Stimulated activated CD4-positive, alpha-beta T cell treated with anti-CD3 and anti-CD28 coated beads, Interleukin-1b, Interleukin-23, amount 100 ng/mL, for 24 hours (primary cell): ENCODE measurements around the gene B3GAT1.
"Not testable (repeated sequence)": the region's sequence is repeated elsewhere in the genome, so short reads cannot be mapped to it uniquely, and the experiment has no call there.

Experiments used
- DNase-seq, 4 experiments: peaks; one replicate each; pipeline ENCODE4 v3.0.0-alpha.2; 2020; ENCODE audit warnings: low read depth in 4 of 4, low spot score in 1 of 4

B3GAT1 gene

DNA sequence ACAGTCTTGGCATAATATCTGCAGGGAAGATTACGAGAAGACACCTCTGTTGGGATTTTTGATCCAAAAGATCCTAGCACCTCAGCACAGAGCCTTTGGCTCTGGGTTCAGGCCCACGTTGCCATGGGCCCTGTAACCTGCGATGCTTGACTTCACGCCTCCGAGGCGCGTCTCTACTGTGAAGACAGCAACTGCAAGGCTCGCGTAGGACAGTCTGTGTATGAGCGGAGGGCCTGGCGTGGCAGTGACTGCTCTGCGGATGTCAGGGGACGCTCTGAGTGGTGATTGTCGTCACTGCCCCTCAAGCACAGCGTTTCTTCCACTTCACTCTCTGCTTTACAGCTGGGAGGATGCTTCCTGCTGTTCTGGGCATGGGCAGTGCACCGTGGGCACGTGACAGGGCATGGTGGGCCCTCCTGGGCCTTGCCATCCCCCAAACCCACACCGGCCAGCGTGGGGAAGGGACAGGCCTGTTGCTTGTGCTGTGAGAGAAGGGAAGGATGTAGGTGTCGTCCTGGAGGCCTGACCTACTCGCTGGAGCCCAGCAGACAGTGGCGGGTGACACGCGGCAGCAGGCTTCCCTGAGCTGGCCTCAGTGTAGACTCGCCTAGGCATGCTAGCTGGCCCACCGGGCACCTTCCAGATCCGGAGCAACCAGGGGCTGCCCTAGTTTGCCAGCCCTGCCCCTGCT is 53.7 kb downstream of the B3GAT1 start:
- no peak for DNase-seq

DNA sequence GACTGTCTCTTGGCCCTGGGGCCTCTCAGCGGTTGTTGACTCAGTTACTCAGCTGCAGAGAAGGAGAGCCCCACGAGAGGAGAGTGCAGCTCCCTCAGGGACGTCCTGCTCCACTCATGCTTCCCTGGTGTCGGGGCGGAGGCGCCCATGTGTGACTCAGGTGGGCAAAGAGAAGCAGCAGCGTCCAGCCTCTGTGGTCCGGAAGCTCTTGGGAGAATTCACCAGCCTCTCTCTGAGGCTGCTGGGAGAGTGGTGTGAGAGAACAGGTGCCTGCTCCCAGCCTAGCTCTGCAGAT is 54.5 kb downstream of the B3GAT1 start:
- no peak for DNase-seq

DNA sequence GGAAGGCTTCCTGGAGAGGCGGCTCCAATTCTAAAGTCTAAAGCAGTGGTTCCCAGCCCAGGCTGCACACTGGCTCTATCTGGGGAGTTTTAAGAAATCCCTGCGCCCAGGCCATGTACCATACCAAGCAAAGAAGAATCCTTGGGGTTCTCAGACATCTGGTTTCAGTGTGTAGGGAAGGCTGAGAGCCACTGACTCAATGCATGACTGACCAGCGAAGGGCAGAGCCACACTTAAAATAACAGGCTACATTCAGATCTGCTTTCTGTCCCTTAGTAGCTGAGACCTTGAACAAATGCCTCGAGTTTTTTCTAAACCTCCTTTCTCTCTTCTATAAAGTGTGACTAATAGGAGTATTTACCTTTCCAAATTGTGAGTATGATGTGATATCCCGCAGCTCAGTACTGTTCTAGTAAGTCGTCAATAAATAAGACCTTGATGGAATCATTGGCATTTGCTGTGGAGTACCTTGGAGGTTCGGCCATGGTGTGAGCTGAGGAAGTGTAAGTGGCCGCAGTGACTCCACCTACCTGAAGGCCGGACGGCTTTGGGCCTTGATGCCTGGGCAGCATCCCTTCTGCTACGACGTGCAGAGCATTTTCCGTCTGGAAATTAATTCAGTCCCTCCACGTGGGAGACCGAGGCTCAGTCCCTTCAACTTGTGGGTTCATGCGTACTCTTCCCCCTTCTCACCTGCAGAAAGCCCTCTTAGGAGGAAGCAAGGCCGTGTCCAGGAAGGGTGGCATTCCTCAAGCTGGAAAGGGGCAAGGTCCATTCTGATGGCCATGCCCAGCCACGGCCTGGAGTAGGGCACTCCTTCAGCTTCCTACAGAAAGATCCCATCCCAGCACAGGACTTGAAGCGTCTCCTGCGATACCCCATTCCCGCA is 55.1 kb downstream of the B3GAT1 start:
- no peak for DNase-seq

DNA sequence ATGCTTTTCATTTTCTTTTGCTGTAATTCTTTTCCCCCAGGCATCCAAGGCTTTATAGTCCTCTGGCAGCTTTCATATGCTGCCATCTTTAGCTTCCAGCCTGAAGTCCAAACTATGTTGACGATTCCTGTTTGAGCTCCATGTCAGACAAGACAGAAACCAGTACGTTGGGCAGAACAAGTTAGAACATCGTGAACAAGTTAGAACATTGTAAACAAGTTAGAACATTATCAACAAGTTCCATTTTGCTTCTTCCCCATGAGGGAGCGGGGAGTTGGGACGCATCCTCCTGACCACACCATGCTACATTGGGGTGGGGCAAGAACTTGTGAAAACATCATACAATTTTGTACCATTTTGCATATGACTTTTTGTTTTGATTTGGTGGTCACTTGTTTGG is 56.4 kb downstream of the B3GAT1 start:
- no peak for DNase-seq

DNA sequence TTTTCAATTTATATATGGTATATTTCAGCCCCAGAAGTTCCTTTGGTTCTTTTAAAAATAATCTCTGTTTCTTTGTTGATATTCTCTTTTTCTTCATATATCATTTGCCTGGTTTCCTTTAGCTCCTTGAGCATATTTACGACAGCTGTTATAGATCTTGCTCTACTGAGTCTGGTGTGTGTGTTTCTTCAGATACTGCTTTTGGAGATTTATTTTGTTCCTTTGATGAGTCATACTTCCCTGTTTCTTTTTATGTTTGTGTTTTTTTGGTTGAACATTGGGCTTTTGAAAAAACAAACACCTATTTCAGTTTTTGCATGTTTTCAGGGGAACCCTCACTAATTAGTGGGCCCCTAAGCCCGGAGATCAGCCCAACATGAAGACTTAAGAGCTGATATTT is 56.9 kb downstream of the B3GAT1 start:
- no peak for DNase-seq

DNA sequence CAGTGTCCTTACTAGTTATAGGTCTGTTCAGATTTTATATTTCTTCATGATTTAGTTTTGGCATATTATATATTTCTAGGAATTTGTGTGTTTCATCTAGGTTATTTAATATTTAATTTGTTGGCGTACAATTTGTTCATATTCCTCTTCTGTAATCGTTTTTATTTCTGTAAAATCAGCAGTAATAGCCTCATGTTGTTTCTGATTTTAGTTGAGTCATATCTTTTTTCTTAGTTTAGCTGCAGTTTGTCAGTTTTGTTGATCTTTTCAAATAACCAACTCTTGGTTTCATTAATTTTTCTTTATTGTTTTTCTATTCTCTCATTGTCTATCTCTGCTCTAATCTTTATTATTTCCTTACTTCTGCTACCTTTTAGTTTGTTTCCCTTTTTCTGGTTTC is 59.9 kb downstream of the B3GAT1 start:
- DNase-seq, result no peak

DNA sequence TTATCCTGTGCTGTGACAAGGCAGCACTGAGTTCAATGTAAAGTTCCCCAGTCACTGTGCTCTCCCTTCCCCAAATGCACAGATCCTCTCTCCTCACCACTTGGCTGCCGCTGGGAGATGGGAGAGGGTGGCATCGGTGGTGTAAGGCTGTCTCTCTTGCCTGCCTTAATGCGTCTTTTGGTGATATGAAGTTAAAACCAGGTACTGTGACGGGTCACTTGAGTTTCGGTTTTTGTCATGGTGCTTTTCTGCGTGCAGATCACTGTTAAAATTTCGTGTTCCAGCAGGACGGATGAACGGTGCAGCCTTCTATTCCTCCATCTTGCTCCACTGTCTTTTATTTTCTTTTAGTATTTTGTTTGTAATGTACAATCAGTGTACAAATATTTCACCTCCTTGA is 61.7 kb downstream of the B3GAT1 start:
- no peak for DNase-seq

DNA sequence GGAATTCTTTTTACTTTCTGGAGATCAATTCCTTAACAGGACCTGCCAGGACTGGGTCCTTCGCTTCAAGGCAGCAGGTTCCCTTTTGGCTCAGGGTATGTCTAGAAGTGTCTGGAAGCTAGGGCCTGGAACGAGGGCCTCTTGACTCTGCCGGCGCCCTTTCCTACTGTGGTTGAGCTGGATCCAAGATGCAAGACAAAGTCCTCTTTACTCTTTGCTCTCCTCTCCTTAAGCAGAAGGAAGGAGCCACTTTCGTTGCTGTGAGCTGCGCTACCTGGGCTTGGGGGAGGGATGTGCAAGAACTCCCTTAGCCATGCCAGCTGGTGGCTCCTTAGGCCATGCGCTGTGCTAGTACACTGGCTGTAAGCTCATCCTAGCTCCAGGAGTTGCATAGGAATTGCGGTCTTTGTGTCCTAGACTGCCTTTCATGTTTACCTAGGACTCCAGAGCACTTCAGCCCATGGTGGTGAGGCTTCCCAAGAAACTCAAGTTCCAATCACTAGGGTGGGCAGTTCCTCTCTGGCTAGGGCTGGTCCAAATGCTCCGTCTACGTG is 62.2 kb downstream of the B3GAT1 start:
- DNase-seq, result no peak

DNA sequence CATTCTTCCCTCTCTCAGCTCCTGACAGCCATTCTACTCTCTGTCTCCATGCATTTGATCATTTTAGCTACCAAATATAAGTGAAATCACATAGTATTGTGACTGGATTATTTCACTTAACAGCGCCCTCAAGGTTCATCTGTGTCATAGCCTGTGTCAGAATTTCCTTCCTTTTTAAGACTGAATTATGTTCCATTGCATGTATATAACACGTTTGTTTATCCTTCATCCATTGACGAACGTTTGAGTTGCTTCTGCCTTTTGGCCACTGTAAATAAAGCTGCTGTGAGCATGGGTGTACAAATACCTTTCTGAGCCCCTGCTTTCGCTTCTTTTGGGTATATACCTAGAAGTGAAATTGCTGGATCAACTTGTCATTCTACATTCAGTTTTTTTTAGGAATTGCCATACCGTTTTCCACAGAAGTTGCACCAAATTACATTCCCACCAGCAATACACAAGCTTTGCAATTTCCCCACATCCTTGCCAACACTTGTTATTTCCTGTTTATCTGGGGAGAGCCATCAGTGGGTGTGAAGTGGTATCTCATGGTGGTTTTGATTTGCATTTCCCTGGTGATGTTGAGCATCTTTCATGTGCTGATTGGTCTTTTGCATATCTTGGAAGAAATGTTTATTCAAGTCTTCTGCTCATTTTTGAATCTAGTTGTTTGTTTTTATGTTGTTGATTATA is 62.8 kb downstream of the B3GAT1 start:
- no peak for DNase-seq

DNA sequence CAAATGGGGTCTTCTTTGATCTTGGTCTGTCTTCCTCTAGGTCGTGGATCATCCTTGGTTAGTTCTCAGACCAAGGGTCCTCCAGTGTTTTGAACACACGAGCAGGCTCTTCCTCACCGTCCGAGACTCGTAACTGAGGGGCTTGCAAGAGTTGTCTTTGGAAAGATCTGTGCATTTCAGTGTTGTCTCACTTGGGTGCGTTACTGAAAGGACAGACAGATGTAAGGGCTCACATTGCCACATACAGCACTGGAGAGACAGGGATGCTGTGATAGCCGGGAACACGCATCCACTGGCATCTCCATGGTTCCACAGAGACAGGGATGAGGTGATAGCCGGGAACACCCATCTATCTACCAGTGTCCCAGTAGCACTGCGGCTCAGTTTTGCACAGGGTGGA is 64.6 kb downstream of the B3GAT1 start:
- no peak for DNase-seq

DNA sequence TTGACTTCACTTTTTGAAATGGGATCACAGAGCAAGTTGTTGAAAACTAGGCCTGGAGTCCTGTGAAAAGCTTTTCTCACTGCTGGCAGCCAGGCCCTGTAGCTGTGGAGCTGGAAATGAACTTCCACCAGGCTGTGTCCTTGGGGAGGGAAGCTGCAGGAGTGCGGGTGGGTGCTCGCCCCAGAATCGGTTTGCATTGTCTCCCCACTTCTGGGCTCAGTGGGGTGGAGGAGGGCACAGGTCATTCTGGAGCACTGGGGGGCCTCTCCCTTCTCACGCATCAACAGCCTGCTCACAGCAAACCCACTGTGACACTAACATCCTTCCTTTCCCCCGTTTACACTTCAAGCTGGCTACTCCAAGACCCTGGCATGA is 65.1 kb downstream of the B3GAT1 start:
- DNase-seq, result no peak

DNA sequence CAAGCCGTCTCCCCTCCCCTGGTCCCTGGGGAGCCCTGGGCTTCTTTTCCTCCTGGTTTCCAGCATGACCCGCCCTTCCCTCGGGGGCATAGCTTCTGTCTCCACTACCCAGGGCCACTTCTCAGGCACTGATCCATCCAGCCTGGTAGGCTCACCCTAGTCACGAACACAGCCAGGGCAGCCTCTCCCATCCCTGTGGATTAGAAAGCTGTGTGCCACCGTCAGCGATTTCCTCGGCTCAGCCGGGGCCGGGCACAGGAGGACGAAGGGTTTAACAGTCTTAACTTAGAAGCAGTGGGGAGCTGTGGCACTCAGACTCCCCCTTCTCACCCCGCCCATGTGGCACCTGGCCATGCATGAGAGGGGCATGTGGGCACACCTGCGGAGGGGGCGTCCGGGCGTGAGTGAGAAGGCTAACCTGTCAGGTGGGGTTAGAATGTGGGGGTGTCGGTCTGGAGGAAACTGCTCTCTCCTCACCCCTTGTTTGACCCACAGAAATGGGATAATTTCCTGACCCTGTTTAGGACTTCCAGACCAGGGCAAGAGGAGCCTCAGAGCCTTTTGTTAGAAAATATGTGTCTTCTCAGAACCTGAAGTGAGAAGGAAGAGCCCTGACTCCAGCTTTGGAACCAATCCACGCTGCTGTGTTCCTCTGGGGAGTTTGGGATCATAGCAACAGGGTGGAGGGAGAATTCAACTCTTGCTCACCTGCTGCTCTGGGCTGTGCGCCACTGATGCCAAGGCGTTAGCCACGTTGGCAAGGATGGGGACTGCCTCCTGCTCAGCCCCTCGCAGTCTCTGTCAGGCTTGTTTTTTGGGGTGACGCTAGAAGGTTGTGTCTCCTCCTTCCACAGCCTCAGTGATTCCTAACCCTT is 65.7 kb downstream of the B3GAT1 start:
- no peak for DNase-seq

DNA sequence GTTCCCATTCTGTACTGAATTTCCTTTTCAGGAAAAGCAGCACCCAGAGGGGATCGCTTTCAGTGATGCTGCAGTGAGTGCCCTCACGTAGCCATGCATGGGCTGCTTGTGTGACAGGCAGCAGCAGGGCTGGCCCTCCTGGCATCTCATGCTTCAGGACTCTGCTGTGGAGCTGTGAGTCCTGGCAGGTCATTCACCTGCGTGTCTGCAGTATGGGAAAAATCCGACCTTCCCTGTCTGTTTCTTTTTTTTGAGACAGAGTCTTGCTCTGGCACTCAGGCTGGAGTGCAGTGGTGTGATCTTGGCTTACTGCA is 66.8 kb downstream of the B3GAT1 start:
- no peak for DNase-seq

DNA sequence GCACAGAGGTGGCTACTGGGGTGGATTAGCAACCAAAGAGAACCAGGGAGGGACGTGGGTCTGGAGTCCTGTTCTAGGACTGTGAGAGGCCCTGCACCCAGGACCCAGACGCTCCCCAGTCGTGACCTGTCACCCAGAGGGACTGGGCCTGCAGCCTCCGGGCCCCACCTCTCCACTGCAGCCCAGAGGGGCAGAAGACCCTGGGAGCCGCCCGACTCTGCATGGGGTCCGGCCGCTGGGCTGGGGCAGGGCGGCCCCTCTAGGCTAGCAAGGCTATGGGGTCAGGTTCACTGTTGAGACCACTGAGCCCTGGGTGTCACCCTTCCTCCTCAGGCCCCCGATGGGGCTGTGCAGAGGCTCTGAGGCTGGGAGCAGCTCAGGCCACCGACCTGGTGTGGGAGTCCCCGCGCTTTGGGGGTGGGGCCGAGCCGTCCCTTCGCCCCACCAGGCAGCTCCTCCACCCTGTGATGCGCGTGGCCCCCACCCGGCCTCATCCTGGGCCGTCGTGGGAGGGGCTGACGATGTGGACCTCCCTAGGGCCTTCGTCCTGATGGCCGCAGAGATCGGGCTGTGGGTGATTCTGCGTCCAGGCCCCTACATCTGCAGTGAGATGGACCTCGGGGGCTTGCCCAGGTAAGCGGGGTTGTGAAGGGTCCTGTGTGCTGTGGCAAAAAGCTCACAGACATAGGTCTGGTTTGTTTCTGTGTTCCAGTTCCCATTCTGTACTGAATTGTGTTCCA is 67.4 kb downstream of the B3GAT1 start:
- not testable (repeated sequence) for DNase-seq

DNA sequence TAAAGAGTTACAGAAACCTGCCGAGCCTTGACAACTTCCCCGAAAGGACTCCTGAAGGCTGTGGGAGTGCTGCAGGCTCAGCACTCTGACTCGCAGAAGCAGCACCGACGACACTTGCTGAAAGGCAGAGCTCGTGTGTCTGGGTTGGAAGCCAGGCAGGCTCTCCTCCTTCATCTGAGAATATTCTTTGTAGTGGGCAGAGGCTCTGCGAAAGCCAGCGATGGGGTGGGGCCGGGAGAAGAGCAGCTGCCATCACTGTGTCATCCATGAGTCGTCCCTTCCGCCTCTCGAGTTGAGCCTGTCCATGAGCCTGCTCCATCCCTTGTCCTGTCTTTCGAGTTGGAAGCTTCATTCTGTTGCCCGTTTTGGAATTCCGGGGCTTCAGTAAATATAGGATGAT is 68.4 kb downstream of the B3GAT1 start:
- no peak for DNase-seq

DNA sequence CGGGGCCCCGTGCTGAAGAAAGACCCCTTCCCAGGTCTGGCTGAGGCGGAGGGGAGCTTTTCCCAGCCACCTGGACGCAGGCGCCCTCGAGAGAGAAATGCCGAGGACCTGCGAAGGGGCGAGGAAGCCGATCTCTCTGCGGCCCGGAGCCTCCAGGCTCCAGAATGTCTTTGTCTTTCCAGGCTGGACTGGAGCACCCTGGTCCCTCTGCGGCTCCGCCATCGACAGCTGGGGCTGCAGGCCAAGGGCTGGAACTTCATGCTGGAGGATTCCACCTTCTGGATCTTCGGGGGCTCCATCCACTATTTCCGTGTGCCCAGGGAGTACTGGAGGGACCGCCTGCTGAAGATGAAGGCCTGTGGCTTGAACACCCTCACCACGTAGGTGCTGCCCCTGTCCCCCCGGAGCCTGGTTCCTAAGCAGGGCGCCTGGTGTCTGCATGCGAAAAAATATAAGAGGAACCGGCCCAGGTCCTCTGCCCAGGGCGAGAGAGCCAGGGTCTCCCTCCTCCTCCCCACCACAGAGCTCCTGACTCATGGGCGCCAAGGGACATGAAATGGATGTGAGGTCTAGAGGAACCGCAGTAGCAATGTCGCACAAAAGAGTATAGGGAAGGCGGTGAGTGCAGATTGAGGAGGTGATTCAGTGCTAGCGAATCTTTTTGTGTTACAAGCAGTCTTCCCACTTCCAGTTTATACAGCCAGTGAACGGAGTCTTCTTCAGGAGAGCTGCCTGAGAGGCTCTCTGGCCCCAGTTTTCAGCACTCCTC is 69.3 kb downstream of the B3GAT1 start:
- no peak for DNase-seq

DNA sequence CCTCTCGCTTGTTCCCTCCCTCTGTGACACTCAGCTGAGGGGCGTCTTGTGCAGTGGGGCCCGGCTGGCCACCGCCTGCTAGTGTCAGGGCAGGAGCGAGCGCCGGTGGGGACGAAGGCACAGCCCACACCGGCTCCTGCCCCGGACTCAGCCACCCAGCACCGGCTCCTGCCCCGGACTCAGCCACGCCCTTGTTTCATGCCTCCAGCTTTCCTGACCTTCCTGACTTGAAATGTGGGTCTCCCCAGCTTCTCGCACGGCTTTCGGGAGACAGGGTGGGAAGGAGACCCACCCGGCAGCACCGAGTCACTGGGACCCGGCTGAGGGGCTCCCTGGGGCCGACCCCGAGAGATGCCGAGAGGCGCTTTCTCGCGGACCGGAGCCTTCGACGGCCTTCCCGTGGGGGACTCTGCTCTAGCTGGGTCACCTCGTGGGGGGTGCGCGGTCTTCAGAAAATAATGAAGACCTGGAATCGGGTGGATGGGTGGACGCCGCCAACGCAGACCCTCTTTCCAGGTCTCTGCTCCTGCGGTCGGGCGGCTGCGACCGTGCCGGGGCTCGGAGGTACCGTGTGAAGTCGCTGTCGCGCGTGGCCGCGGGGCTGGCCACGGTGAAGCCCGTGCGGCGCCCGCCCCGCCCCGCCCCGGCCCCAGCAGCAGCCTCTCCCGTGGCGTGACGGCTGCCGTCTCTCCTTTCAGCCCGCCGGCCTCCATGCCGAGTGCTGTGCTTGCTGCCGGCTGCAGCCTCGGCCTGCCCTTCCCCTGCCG is 70.1 kb downstream of the B3GAT1 start:
- no peak for DNase-seq

DNA sequence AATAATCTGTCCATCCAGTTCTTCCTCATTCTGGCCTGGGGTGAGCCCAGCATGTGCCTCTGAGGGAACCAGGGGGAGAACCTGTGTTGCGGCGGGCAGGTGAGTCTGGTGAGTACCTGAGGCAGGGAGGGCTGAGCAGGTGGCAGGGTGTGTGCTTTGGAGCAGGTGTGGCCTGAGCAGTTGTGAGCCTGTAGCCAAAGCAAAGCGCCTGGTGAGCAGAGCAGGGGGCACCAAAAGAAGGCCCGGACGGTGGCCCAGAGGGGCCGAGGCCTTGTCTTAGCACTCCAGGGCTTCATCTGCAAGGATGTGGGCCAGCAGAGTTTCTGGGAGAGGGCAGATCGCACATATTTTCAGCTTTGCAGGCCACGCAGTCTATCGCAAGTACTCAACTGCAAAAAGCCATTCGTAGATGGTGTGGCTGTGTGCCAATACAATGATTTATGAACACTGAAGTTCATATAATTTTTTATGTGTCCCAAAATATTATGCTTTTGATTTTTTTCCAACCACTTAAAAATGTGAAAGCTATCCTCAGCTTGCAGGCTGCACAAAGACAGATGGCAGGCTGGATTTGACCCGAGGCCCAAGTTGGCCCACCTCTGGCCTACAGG is 71.6 kb downstream of the B3GAT1 start:
- no peak for DNase-seq

DNA sequence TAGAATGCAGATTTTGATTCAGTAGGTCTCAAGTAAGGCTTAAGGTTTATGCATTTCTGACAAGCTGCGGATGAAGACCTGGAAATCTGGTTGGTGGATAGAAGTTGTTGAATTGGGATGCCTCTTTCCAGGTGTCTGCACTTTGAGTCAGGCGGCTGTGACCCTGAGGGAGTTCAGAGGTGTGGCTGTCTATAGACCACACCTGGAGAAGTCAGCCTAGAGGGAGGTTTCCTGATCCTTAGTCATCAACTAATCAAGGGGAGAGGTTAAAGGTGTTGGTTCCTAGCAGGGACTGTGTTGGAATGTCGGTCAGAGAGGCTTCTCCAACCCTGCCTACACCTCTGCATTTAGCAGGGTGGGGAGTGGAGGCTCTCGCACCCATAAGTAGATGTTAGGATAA is 72.3 kb downstream of the B3GAT1 start:
- DNase-seq, result no peak
